Stimulated activated CD4-positive, alpha-beta T cell treated with anti-CD3 and anti-CD28 coated beads, Interleukin-15, amount 100 ng/mL, for 24 hours (primary cell): ENCODE measurements around the gene PIK3CB.
A peak's percentile ranks its signal among the peaks of the same experiment; 100 is the strongest.
"Not testable (repeated sequence)": the region's sequence is repeated elsewhere in the genome, so short reads cannot be mapped to it uniquely, and the experiment has no call there.

Source experiments
- DNase-seq: peaks from one replicate; pipeline ENCODE4 v3.0.0-alpha.2; 2020

PIK3CB gene

DNA sequence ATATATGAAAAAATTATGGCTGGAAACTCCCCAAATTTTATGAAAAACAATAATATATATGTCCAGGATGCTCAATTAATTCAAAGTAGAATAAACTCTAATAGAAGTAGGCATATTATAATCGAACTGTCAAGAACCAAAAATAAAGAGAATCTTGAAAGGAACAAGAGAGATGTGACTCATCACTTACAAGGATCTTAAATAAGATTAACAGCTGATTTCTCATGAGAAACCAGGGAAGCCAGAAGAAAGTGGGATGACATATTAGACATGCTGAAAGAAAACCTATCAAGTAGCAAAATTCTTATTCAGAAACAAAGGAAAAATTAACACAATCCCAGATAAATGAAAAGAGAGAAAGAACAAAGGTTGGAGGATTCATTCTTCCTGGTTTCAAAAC, 159.3 kb downstream of the PIK3CB start:
- DNase-seq: no peak

DNA sequence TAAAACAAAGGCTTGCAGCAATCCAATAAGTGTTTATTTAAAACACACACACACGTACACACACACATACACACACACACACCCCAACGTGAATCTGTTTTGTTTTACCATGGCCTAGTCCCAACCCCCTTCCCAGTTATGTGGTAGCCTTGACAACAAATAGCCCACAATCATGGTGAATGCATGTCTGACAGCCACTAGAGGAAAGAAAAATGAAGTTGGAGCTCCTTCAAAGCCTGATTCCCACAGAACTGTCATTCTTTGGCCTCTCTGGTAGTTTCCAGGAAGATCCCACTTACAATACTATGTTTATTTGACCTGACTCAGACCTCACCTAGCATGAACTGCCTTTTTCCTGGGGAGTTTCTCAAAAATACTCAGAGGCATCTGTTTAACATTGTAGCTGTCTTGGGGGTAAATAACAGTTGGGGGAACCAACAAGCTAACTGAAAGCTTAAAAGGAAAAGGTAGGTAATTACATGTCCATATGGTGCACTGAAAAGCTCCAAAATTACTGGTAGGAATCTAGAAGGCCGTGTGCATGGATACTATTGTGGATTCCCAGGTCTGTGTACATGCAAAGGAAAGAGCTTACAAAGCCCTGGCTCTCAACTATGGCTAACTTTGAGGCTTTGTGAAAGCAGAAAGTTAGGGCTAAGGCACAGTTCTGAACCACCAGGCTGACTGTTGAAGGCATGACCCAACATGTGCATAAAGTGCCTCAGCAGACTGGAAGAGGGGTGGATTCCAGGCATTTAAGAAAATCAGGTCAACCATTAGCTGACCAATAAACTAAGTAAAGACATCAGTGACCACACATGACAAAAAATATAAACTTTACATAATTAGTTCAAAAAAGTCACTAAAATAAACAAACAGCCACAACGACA, 160.8 kb downstream of the PIK3CB start:
- no peak for DNase-seq

DNA sequence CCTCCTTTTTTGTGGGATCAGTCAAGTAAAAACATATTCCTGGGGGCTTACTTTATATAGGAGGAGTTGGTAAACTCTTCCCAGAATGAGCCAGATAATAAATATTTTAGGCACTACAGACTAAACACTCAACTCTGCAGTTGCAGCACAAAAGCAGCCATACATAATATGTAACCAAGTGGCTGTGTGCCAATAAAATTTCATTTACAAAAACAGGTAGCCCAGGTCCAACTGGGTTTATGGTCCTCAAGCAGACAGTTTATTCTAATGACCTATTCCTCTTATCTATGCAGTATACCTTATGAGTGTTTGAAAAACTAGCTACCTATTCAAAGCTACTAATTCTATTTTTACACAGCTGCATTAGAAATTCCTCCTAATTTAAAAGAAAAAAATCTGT, 164.3 kb downstream of the PIK3CB start:
- no peak for DNase-seq

DNA sequence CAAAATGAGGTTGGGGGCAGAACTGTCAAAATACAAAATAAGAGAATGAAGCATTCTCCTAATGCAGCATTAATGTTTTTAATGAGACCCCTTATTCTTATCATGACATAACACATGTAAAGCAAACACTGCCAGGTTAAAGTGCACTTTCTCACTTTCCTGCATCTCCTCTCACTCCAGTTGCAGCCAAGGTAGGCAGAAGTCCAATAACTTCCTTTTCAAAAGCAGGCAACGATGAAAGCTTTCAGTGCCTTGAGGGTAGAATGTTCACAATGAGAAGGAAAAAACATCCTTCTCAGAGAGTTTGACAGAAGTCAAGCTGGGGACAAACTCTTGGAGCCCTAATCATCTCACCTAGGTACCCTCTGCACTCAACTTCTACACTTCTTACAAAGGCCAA, 166.6 kb downstream of the PIK3CB start:
- no peak for DNase-seq

DNA sequence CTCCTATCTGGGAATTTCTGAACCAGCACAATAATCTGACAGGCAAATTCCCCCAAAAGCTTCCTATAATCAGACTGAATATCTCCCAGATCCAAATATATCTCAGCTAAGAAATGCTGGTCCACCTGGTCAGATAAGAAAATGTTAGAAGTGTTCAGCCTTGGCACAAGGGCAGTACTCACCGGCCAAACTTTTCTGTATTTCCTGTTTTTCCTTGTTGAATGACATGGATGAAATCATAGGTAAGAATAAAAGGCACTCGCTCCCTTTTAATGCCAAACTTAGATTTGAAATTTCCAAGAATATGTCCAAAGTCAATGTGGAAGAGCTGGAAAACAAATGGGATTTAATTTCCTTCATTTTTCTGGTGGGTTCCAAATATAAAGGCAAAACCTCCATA, 177.2 kb downstream of the PIK3CB start:
- no peak for DNase-seq

DNA sequence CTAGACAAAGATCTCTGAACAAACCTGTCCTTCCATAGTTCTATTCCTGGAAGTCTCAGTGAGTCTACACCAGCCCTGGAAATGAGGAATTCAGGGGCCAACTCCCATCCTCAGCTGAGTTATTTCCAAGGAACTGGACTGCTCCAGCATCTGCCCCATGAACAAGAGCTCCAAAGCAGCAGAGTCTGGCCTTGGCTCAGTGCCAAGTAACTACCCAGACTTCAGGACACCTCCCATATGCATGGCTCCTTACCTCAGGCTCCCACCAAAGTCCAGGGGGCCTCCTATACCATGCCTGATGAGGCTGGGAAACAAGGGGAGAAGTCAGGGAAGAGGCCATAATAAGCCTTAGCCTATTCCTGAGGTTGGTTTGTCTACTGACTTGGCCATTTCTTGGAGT, 181.2 kb downstream of the PIK3CB start:
- DNase-seq: no peak

DNA sequence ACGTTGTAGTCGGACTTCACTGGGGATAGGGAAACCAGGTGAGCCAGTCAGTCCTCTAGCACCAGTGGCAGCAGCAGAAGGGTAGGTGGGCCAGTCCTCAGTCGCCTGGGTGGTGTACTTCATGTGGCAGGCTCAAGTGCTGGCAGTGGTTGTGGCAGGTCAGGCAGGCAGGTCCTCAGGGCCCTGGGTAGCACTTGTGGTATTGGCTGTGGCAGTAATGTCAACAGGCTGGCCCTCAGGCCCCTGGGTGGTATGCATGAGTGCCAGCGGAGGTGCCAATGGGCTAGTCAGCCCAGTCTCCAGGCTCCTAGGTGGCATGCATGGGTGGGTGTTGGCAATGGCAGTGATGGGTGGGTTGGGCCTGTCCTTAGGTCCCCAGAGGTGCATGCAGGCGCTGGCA, 185.6 kb downstream of the PIK3CB start:
- DNase-seq: no peak

DNA sequence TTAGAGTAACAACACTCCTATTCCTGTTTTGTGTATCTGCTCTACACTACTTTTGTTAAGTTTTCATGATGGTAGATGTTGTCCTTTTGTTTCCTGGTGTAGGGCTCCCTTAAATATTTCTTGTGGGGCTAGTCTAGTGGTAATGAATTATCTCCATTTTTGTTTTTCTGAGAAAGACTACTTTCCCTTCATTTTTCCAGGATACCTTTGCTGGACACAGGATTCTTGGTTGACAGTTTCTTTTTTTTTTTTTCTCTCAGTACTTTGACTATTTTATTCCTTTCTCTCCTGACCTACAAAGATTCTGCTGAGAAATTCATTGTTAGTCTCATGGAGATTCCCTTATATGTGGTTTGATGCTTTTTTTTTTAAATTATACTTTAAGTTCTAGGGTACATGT, 188.2 kb downstream of the PIK3CB start:
- no peak for DNase-seq

DNA sequence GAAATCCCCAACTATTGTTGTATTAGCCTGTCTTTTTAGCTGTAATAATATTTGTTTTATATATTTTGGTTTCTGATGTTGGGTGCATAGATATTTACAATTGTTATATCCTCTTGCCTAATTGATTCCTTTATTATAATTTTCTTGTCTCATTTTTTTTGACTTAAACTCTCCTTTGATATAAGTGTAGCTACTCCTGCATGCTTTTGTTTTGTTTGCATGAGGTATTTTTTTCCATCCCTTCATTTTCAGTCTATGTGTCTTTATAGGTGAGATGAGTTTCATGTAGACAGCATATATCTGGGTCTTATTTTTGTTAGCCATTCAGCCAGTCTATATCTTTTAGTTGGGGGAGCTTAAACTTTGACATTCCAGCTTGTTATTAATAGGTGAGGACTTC, 188.7 kb downstream of the PIK3CB start:
- DNase-seq: no peak

DNA sequence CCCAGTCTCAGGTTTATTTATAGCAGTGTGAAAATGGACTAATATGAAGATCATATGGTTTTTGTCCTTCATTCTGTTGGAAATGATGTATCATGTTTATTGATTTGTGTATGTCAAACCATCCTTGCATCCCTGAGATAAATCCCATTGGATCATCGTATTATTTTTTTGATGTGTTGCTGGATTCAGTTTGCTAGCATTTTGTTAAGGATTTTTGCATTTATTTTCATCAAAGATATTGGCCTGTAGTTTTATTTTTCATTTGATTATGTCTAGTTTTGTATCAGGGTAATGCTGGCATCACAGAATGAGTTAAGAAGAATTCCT, 191.8 kb downstream of the PIK3CB start:
- no peak for DNase-seq

DNA sequence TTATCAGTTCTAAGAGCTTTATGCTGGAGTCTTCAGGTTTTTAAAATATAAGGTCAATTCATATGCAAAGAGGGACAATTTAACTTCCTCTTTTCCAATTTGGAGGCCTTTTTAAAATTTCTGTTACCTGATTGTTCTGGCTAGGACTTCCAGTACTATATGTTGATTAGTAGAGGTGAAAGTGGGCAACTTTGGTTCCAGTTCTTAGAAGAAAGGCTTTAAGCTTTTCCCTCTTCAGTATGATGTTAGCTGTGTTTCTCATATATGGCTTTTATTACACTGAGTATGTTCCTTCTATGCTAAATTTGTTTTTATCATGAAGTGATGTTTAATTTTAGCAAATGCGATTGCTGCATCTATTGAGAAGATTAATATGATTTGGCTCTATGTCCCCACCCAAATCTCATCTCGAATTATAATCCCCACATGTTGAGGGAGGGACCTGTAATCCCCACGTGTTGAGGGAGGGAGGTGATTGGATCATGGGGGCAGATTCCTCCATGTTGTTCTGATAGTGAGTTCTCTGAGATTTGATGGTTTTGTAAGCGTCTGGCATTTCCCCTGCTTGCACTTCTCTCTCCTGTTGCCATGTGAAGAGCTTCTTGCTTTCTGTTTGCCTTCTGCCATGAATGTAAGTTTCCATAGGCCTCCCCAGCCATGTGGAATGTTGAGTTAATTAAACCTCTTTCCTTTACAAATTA, 192.4 kb downstream of the PIK3CB start:
- no peak for DNase-seq

DNA sequence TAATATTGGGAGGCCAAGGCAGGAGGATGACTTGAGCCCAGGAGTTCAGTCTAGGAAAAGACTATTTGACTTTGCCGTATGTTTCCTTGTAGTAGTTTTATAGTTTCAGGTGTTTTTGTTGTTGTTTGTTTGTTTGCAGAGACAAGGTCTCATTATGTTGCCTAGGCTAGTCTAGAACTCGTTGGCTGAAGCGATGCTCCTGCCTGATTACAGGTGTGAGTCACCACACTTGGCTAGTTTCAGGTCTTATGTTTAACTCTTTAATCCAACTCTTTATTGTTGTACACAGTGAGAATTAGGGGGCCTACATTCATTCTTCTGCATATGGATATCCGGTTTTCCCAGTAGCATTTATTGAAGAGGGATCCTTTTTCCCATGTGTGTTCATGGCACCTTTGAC, 194.2 kb downstream of the PIK3CB start:
- DNase-seq: no peak

DNA sequence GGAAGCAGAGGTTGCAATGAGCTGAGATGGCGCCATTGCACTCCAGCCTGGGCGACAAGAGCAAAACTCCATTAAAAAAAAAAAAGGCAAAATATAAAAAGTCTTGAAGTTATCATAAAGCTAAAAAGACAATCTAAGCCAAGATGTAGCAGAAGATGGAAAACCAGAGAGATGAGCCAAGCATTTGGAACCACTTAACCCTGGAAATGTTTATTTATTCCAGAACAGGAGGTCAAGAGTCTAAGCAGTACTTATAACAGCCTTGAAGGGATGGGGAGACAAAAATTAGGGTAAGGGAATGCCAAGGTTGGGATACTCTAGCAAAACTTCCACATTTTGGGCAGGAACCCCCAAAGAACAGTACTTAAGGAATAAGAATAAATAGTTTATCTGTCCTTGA, 196.1 kb downstream of the PIK3CB start:
- no peak for DNase-seq

DNA sequence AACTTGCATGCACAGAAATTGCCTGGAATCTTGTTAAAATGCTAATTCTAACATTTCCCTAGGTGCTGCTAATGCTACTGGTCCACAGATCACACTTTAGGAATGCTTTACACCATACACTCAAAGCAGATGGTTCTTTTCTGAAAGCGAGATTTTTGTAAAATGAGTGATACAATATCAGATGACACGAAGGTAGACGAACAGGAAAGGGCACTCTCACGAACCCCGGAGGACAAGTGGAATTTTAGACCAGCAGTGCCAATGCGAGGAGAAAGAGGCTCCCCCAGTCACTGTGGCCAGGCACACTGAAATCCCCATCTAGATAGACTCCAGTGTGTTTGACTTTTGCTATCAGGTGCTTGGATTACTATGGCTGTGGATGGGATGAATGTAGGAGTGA, 205.2 kb downstream of the PIK3CB start:
- DNase-seq: no peak

DNA sequence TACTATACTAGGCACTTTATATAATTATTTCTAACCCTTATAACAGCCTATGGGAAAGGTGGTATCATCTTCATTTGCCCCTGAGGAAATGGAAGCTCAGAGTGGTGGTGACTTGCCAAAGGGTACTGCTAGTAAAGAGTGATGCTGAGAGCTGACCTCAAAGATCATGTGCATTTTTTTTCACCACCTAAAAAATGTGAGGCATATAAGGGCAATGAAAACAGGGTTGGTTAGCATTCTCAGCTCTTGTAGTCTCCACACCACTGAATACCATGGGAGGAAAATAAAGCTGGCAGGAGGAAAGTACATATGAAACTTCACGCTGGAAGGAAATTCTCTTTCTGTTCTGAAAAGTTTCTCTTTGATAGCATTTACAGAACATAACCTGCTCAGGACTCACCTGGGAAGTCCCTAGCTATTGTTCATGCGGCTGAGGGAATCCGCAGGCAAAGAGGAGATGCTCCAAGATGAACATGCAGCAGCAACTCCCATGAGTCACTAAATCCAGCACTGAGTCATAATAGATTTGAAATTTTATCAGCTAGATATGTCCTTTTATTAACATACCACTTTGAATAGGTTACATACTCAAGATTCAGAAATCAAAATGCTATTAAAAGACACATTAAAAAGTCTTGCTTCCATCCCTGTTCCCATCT, 208.9 kb downstream of the PIK3CB start:
- DNase-seq: no peak

DNA sequence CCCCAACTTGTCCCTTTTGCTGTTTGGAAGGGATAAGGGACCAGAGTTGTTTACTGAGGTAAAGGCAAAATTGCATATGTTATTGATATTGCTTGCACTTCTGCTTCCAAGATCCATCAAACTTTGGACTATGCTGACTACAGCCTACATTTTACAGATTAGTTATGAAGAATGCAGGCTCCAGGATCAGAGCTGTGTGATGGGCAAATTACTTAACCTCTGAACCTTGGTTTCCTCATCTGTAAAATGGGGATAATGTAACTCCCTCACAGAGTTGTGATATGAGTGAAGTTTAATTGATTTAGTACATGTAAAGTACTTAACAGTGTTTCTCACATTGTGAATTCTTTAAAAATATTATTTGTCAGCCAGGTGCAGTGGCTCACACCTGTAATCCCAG, 210.2 kb downstream of the PIK3CB start:
- DNase-seq: no peak

DNA sequence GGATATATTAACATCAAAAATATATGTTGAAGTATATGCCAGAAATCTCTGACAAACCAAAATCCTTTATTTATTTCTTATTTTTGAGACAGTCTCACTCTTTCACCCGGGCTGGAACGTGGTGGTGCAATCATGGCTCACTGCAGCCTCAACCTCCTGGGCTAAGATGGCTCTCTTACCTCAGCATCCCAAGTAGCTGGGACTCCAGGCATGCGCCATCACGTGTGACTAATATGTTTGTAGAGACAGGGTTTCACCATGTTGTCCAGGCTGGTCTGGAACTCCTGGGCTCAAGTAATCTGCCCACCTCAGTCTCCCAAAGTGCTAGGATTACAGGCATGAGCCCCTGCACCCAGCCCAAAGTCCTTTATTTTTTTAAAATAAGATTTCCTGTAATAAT, 214.3 kb downstream of the PIK3CB start:
- no peak for DNase-seq

DNA sequence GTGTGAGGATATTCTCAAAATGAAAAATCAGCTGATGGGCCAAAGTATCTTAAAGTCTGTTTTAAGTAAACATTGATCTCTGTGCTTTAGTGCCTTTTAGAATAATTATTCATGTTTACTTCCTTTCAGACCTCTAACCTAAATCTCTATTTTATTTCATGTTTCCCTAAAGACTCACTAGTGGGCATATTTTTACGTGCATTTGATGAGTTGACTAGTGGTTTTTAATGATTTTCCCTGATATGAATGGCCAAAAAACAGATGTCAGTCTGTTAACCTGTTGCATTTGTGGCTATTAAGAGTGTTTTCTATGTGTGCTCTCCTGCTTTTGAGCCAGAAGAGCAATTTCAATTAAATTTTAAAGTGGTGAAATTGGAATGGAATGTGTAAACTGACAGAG, 219.3 kb downstream of the PIK3CB start:
- no peak for DNase-seq

DNA sequence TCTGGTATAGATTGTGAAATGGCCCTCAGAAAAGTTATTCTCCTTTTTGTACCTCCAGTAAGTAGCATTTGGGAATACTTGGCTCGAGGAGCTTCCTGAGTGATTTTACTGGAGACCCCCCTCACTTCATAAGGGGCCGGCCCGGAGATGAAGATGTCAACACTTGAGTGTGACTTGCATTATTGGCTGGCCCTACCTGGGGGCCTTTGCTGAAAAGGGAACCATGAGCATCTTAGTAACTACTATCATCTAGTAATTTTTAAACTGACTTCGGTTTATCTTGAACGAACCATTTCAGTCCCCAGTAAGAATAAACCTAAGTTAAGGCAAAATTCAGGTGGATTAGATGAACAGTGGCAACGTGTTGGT, 224.8 kb downstream of the PIK3CB start:
- no peak for DNase-seq

DNA sequence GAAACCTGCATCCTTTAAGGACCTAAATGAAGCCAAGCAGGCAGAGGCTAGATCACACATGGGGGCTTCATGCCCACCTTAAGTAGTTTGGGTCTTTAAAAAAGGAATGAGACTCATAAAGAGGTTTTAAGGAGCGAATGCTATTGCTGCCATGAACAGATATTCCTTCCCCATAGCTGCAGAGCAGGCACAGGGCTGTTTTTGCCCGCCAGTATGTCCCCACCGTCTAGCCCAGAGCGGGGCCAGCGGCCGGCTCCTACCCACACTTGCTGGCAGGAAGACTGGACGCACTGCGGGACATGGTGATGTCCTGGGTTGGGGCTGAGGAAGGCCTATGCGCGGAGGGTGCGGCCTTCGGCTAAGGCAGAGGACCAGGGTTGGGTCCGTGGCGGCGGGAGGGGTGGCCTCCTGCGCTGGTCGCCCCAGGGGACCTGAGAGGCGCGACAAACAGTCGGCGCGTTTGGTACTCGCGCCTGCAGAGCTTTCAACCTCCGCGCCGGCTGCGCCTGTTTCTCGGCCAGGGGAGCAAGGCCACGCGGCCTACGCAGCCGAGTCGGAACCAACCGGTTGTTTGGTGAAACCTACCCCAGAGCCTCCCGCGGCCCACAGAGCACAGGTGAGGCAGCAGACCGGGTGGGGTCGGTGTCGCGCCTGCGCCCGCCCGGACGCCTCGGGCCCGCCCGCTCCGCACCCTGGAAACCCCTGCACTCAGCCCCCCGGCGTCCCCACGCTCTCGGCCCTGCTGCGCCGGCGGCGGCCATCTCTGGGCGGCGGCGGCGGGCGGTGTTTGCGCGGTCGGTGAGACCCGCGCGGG, 226.2 kb downstream of the PIK3CB start, which contains the start of gene FAIM:
Gene FAIM, plus strand, starts transcription at position 450 of the 814 bp plus-strand sequence. CDS start 10,956 bp downstream, outside the sequence.
- peak; percentile 71 for DNase-seq

DNA sequence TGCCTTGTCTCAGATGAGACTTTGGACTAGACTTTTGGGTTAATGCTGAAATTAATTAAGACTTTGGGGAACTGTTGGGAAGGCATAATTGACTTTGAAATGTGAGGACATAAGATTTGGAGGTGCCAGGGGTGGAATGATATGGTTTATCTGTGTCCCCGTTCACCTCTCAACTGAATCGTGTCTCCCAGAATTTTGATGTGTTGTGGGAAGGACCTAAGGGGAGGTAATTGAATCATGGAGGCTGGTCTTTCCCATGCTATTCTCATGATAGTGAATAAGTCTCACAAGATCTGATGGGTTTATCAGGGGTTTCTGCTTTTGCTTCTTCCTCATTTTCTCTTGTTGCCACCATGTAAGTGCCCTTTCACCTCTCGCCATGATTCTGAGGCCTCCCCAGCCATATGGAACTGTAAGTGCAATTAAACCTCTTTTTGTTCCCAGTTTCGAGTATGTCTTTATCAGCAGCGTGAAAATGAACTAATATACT, 230.6 kb downstream of the PIK3CB start:
- not testable (repeated sequence) for DNase-seq
